Large intestine (tissue), 3 donors: ENCODE measurements around the gene RFX4. TPM values are rescaled to one million over a fixed set of nuclear protein-coding genes. Genes with fewer than 3 reads are reported as not detected.

ENCODE experiments used
- DNase-seq, 2 donors: peaks; one replicate each; pipeline versions ENCODE4 v3.0.0 to v3.0.0-alpha.2; 2013
- H3K27ac ChIP-seq: one replicate; pipeline ENCODE4 v1.5.1; 2013; ENCODE audit warnings: low read length
- H3K27me3 ChIP-seq: 2 replicates; pipeline ENCODE4 v1.6.1; 2013; ENCODE audit warnings: low read length; ENCODE audit not compliant: control insufficient read depth, insufficient read depth
- H3K36me3 ChIP-seq: 2 replicates; pipeline ENCODE4 v1.6.1; 2013; ENCODE audit warnings: low read length; ENCODE audit not compliant: control insufficient read depth, insufficient read depth
- H3K4me1 ChIP-seq: one replicate; pipeline ENCODE4 v1.6.1; 2013; ENCODE audit warnings: low read length; ENCODE audit not compliant: control insufficient read depth, insufficient read depth
- H3K4me3 ChIP-seq: one replicate; pipeline ENCODE4 v1.5.1; 2013; ENCODE audit warnings: low read length
- H3K9me3 ChIP-seq: one replicate; pipeline ENCODE4 v1.6.1; 2013; ENCODE audit warnings: mild to moderate bottlenecking, low read depth, low read length, moderate library complexity; ENCODE audit not compliant: control insufficient read depth
- WGBS: methylation state at CpG from one replicate; pipeline ENCODE4 v1.1.5; 2013; ENCODE audit warnings: low lambda C conversion rate; ENCODE audit not compliant: insufficient coverage; 5-methylcytosine and 5-hydroxymethylcytosine counted together
- polyA plus RNA-seq: library from polyadenylated mRNA; unstranded; fragments of 120-200 nt; gene quantifications from one replicate; pipeline ENCODE4 v1.2.1, GENCODE V29; 2013

Gene RFX4
- polyA plus RNA-seq, 1 donor: 0.13 TPM

DNA sequence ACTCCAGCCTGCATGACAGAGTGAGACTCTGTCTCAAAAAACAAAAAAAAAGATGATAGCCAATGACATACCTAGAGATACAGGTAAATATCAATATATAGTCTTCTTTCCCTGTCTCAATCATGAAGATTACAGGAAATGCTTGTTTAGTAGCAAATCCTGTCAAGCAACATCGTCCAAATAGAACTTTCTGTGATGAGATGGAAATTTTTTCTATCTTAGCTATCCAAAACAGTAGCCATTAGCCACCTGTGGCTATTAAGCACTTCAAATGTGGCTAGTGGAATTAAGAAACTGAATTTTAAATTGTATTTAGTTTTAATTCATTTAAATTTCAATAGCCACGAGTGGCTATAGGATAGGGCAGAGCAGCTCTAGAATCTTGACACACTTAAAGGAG, 158.4 kb downstream of the RFX4 start:
- WGBS: 90% methylated on average over 2 of the region's 2 CpGs
- peaks cover 2% of the 10 kb centered on the region for H3K27me3 ChIP-seq
- H3K4me3 ChIP-seq: no peak overlapping the region
- H3K9me3 ChIP-seq: no peaks in the 10 kb centered on the region
- no peak overlapping the region for H3K27ac ChIP-seq
- peaks cover 2% of the 10 kb centered on the region for H3K4me1 ChIP-seq
- DNase-seq: no peak
- H3K36me3 ChIP-seq: no peaks in the 10 kb centered on the region

- Histone ChIP-seq H3K27me3 (peaks cover 2% of the 10 kb centered on the region), H3K4me3 (no peak overlapping the region), H3K27ac (no peak overlapping the region), H3K36me3 (no peaks in the 10 kb centered on the region), H3K4me1 (peaks cover 2% of the 10 kb centered on the region), H3K9me3 (no peaks in the 10 kb centered on the region)
- no peak for DNase-seq
- 83% methylated on average over 4 of the region's 8 CpGs for WGBS
These were observed 160.6 kb downstream of the RFX4 start for GRCh38 chr12:106743270-106743988.

GRCh38 chr12:106744600-106744999, 161.8 kb downstream of the RFX4 start:
- no peak overlapping the region for H3K27ac ChIP-seq
- no peaks in the 10 kb centered on the region for H3K9me3 ChIP-seq
- WGBS: no CpG with 5 or more reads among the region's 6 CpGs
- H3K36me3 ChIP-seq: no peaks in the 10 kb centered on the region
- H3K27me3 ChIP-seq: peaks cover 2% of the 10 kb centered on the region
- H3K4me3 ChIP-seq: no peak overlapping the region
- H3K4me1 ChIP-seq: no peaks in the 10 kb centered on the region
- no peak for DNase-seq

DNA sequence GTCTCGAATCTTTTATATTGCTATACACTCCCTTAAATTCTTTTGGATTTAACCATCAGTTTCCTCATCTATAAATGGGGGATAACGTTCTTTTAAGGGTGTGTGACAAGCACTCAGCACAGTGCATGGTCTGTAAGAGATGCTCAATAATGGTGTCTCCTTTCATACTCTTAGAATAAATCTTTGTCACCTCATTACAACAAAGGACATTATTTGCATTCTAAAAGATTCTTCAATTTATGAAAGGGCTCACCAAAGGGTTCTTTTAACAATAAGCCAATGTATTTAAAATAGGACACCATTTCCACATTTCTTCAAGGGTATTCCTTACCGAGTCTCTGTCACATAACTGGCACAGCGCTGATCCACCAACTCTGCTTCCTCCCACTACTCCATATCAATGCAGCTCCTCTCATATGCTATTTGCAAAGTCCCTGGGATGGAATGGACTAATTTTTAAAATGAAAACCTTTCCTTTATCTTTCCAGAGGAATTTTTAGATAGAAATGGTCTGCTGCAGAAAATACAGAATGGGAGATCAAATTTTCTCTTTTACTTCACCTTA, 162.5 kb downstream of the RFX4 start:
- WGBS: 100% methylated on average over 1 of the region's 4 CpGs
- DNase-seq: no peak
- Histone ChIP-seq H3K36me3 (no peaks in the 10 kb centered on the region), H3K9me3 (no peaks in the 10 kb centered on the region), H3K27ac (no peak overlapping the region), H3K27me3 (peaks cover 2% of the 10 kb centered on the region), H3K4me1 (no peaks in the 10 kb centered on the region), H3K4me3 (no peak overlapping the region)

DNA sequence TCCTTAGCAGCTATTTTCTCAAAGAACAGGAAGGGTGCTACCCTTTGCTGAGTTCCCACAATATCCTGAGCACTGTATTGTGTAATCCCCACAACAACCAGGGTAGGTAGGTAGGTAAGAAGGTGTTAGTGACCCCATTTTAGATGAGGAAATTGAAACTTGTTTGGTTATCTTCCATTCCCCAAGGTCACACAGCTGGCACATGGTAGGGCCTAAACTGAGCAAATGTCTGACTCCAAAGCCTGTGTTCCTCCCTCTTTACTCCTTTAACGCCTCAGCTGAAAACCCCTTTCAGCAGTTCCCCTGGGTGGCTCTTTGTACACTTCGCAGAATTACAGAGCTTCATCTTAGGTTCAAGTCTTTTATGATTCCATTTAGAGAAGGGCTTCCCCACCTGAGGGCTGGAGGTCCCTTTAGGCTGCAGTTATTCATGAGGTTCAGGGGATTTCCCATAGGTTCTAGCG, 165.2 kb downstream of the RFX4 start:
- H3K27me3 ChIP-seq: peaks cover 2% of the 10 kb centered on the region
- no peaks in the 10 kb centered on the region for H3K9me3 ChIP-seq
- H3K4me1 ChIP-seq: no peaks in the 10 kb centered on the region
- no peak overlapping the region for H3K4me3 ChIP-seq
- H3K27ac ChIP-seq: no peak overlapping the region
- 100% methylated on average over 2 of the region's 3 CpGs for WGBS
- no peak for DNase-seq
- no peaks in the 10 kb centered on the region for H3K36me3 ChIP-seq

DNA sequence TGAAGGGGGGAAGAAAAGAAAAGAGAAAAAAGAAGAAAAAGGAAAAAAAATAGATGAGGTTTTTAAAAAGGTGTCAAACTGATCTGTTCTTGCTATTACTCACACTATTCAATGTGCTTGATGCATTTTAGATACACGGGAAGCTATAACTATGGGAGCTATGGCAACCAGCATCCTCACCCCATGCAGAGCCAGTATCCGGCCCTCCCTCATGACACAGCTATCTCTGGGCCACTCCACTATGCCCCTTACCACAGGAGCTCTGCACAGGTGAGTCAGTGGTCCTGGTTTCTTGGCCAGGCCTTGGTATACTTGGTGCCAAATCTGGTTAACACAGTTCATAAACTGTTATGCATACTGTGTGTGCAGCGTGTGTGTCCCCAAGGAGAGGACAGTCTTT, 167.7 kb downstream of the RFX4 start:
- WGBS: no CpG with 5 or more reads among the region's 3 CpGs
- Histone ChIP-seq H3K4me3 (no peak overlapping the region), H3K27me3 (no peaks in the 10 kb centered on the region), H3K4me1 (no peaks in the 10 kb centered on the region), H3K36me3 (no peaks in the 10 kb centered on the region), H3K27ac (no peak overlapping the region), H3K9me3 (no peaks in the 10 kb centered on the region)
- no peak for DNase-seq

GRCh38 chr12:106753526-106753925, 170.7 kb downstream of the RFX4 start:
- DNase-seq: no peak
- no peaks in the 10 kb centered on the region for H3K9me3 ChIP-seq
- no CpG with 5 or more reads among the region's 7 CpGs for WGBS
- no peaks in the 10 kb centered on the region for H3K4me1 ChIP-seq
- H3K27me3 ChIP-seq: no peaks in the 10 kb centered on the region
- H3K27ac ChIP-seq: no peak overlapping the region
- H3K4me3 ChIP-seq: no peak overlapping the region
- no peaks in the 10 kb centered on the region for H3K36me3 ChIP-seq

GRCh38 chr12:106754331-106754730, 171.5 kb downstream of the RFX4 start:
- no peak for DNase-seq
- H3K27ac ChIP-seq: no peak overlapping the region
- no peaks in the 10 kb centered on the region for H3K4me1 ChIP-seq
- H3K27me3 ChIP-seq: no peaks in the 10 kb centered on the region
- no peak overlapping the region for H3K4me3 ChIP-seq
- H3K9me3 ChIP-seq: no peaks in the 10 kb centered on the region
- no peaks in the 10 kb centered on the region for H3K36me3 ChIP-seq
- no CpG with 5 or more reads among the region's 1 CpG for WGBS

GRCh38 chr12:106757623-106758348, 175.0 kb downstream of the RFX4 start:
- no peaks in the 10 kb centered on the region for H3K9me3 ChIP-seq
- no peak for DNase-seq
- H3K4me1 ChIP-seq: no peaks in the 10 kb centered on the region
- no peaks in the 10 kb centered on the region for H3K27me3 ChIP-seq
- no peaks in the 10 kb centered on the region for H3K36me3 ChIP-seq
- no peak overlapping the region for H3K4me3 ChIP-seq
- no peak overlapping the region for H3K27ac ChIP-seq
- WGBS: no CpG with 5 or more reads among the region's 6 CpGs

- H3K4me1 ChIP-seq: no peaks in the 10 kb centered on the region
- no peaks in the 10 kb centered on the region for H3K27me3 ChIP-seq
- no peaks in the 10 kb centered on the region for H3K36me3 ChIP-seq
- H3K27ac ChIP-seq: no peak overlapping the region
- no CpG with 5 or more reads among the region's 7 CpGs for whole genome bisulfite sequencing
- no peaks in the 10 kb centered on the region for H3K9me3 ChIP-seq
- DNase-seq: no peak
- no peak overlapping the region for H3K4me3 ChIP-seq
These were observed 175.7 kb downstream of the RFX4 start for GRCh38 chr12:106758349-106759110.
